B cell (primary cell): ENCODE measurements around the gene PCBP3. TPM values are rescaled to one million over a fixed set of nuclear protein-coding genes. Genes with fewer than 3 reads are reported as not detected.

Experiments
- ATAC-seq: fragments of 200-7000 bp; cut with Tn5 transposase; one replicate; pipeline ENCODE4 v1.10.0; 2021; ENCODE audit warnings: low read depth, mild to moderate bottlenecking, moderate number of reproducible peaks, moderate library complexity
- CTCF ChIA-PET: fragments of 350-600 bp; sonication (Branson Sonifier 250); formaldehyde crosslinking; loops from one replicate; lab custom pipeline; 2021; ENCODE audit warnings: antibody characterized with exemption, inconsistent platforms; lab: Charles Lee
- POLR2A ChIA-PET: fragments of 350-600 bp; sonication (Branson Sonifier 250); formaldehyde crosslinking; loops from one replicate; lab custom pipeline; 2021; ENCODE audit warnings: antibody characterized with exemption; lab: Charles Lee
- DNase-seq: peaks from one replicate; pipeline ENCODE4 v3.0.0; 2013
- H2AFZ ChIP-seq: 2 replicates; pipeline ENCODE4 v1.6.1; 2012; ENCODE audit warnings: mild to moderate bottlenecking, low read depth, low read length; ENCODE audit not compliant: insufficient read depth, poor library complexity, severe bottlenecking
- H3K27ac ChIP-seq, 2 donors: 1 replicate in 1 of 2; 2 replicates in 1 of 2; pipeline ENCODE4 v1.5.1; 2012 to 2013; ENCODE audit warnings: low read length in 2 of 2, mild to moderate bottlenecking in 2 of 2, moderate library complexity in 1 of 2
- H3K27me3 ChIP-seq, 4 experiments: fragments of 200-600 bp in 1 of 4; sonication (generic) in 1 of 4; replicated peaks in 1 of 4; 1 replicate in 2 of 4; 2 replicates in 2 of 4; pipeline versions ENCODE4 v1.6.1 to v1.7.0; 2013 to 2016; ENCODE audit warnings: low read length in 3 of 4, mild to moderate bottlenecking in 2 of 4, mixed read lengths in 1 of 4, moderate library complexity in 1 of 4; ENCODE audit not compliant: insufficient read depth in 4 of 4, control insufficient read depth in 3 of 4; ENCODE audit errors: control extremely low read depth in 1 of 4
- H3K36me3 ChIP-seq, 2 experiments: replicated peaks in 1 of 2; 1 replicate in 1 of 2; 2 replicates in 1 of 2; pipeline versions ENCODE4 v1.6.1 to v1.7.1; 2013; ENCODE audit warnings: low read length in 1 of 2; ENCODE audit not compliant: insufficient read depth in 2 of 2, control insufficient read depth in 1 of 2; ENCODE audit errors: control extremely low read depth in 1 of 2, extremely low read depth in 1 of 2
- H3K4me1 ChIP-seq, 2 donors: fragments of 200-600 bp in 1 of 2; sonication (generic) in 1 of 2; 1 replicate in 1 of 2; 2 replicates in 1 of 2; pipeline versions ENCODE4 v1.5.1 to v1.6.1; 2013 to 2017; ENCODE audit warnings: low read length in 2 of 2; ENCODE audit not compliant: control insufficient read depth in 2 of 2, insufficient read depth in 2 of 2
- H3K4me2 ChIP-seq: replicated peaks from 2 replicates; pipeline ENCODE3; 2012; ENCODE audit warnings: mild to moderate bottlenecking, low read depth, low read length; ENCODE audit not compliant: poor library complexity, severe bottlenecking
- H3K4me3 ChIP-seq, 5 experiments: fragments of 200-600 bp in 1 of 5; sonication (generic) in 1 of 5; 1 replicate in 3 of 5; 2 replicates in 2 of 5; pipeline versions ENCODE4 v1.5.1 to v1.7.0; 2011 to 2016; ENCODE audit warnings: low read length in 4 of 5, mild to moderate bottlenecking in 4 of 5, low read depth in 2 of 5, control low read depth in 1 of 5, moderate library complexity in 1 of 5; ENCODE audit not compliant: insufficient read depth in 1 of 5; ENCODE audit errors: control extremely low read depth in 1 of 5, extremely low read depth in 1 of 5
- H3K79me2 ChIP-seq: fragments of 200-600 bp; sonication (generic); one replicate; pipeline ENCODE4 v1.6.0; 2016; ENCODE audit warnings: low read length; ENCODE audit not compliant: control insufficient read depth, insufficient read depth
- H3K9ac ChIP-seq: fragments of 200-600 bp; sonication (generic); 2 replicates; pipeline ENCODE4 v1.6.1; 2017; ENCODE audit warnings: mild to moderate bottlenecking, low read length, moderate library complexity
- H3K9me3 ChIP-seq, 3 donors: one replicate each; pipeline versions ENCODE4 v1.6.1 to v1.7.1; 2013; ENCODE audit warnings: low read length in 2 of 3; ENCODE audit not compliant: control insufficient read depth in 2 of 3, insufficient read depth in 1 of 3; ENCODE audit errors: control extremely low read depth in 1 of 3
- H4K20me1 ChIP-seq: 2 replicates; pipeline ENCODE4 v1.6.0; 2012; ENCODE audit warnings: mild to moderate bottlenecking, low read length; ENCODE audit not compliant: insufficient read depth, control insufficient read depth, poor library complexity, severe bottlenecking
- H3K27ac Mint-ChIP-seq: one replicate; pipeline ENCODE4 v1.8.0; 2021; ENCODE audit warnings: mixed read lengths
- H3K27me3 Mint-ChIP-seq: one replicate; pipeline ENCODE4 v1.8.0; 2021; ENCODE audit warnings: mixed read lengths
- H3K4me1 Mint-ChIP-seq: one replicate; pipeline ENCODE4 v1.8.0; 2021; ENCODE audit warnings: mixed read lengths
- H3K4me3 Mint-ChIP-seq: one replicate; pipeline ENCODE4 v1.8.0; 2021; ENCODE audit warnings: mixed read lengths
- H3K9me3 Mint-ChIP-seq: one replicate; pipeline ENCODE4 v1.8.0; 2022; ENCODE audit warnings: mixed read lengths; ENCODE audit not compliant: insufficient read depth
- EZH2 ChIP-seq: IDR thresholded peaks from 2 replicates; pipeline ENCODE4 v1.6.1; 2012; ENCODE audit warnings: borderline replicate concordance, low read depth, mild to moderate bottlenecking, moderate library complexity, low read length; ENCODE audit not compliant: insufficient read depth, poor library complexity, severe bottlenecking
- WGBS: methylation state at CpG from one replicate; pipeline ENCODE4 v1.1.5; 2013; ENCODE audit warnings: missing lambda C conversion rate; ENCODE audit not compliant: insufficient coverage; 5-methylcytosine and 5-hydroxymethylcytosine counted together
- intact Hi-C: fragments of 100-400 bp; cut with micrococcal nuclease; formaldehyde crosslinking; loops from one replicate; pipeline ENCODE4 v1.10.0; 2022
- polyA plus RNA-seq: library from polyadenylated mRNA; depleted of rRNA; stranded (reverse); fragments of >200 nt; gene quantifications from 2 replicates; pipeline ENCODE4 v1.2.3, GENCODE V29; 2012
- total RNA-seq, 2 donors: library from RNA; stranded (reverse); fragments of 120-200 nt in 1 of 2; gene quantifications; 1 replicate in 1 of 2; 2 replicates in 1 of 2; pipeline versions ENCODE4 v1.2.3 to v1.2.4, GENCODE V29; 2013 to 2022
- TF ChIP-seq, protein P1 (sequence below): fragments of 200-600 bp; IDR thresholded peaks from one replicate; pipeline ENCODE4 v1.8.0; 2022; ENCODE audit warnings: antibody characterized with exemption, mild to moderate bottlenecking

PCBP3 gene
- total and polyA plus RNA-seq, 2 donors (not counting 1 experiment from before 2014, with no cell fraction given) = 0.45 to 2.7 TPM

- no peak overlapping the region for H2AFZ ChIP-seq
- H3K9me3 ChIP-seq = peaks cover 0 to 20% (median 2%) of the 10 kb centered on the region in 3 donors
- ChIA-PET POLR2A (no interaction called here), CTCF (no interaction called here)
- H3K27me3 Mint-ChIP-seq = peaks cover 2% of the 10 kb centered on the region
- no peak overlapping the region for H3K9ac ChIP-seq
- H3K4me1 Mint-ChIP-seq = peaks cover 13% of the 10 kb centered on the region
- no peaks in the 10 kb centered on the region for H4K20me1 ChIP-seq
- H3K36me3 ChIP-seq = no peaks in the 10 kb centered on the region
- H3K4me1 ChIP-seq = peaks cover 15 to 17% of the 10 kb centered on the region in 2 donors
- no peak overlapping the region for H3K27ac Mint-ChIP-seq
- intact Hi-C loops = no loop called here
- 96% methylated on average over 10 of the region's 11 CpGs for WGBS
- H3K9me3 Mint-ChIP-seq = peaks cover 5% of the 10 kb centered on the region
- DNase-seq (no peak), ATAC-seq (no peak)
- no peaks in the 10 kb centered on the region for H3K79me2 ChIP-seq
- H3K4me3 Mint-ChIP-seq = no peak overlapping the region
- H3K4me2 ChIP-seq = no peak overlapping the region
- H3K27me3 ChIP-seq = no peaks in the 10 kb centered on the region
- no peak overlapping the region for H3K4me3 ChIP-seq
- no peak overlapping the region for H3K27ac ChIP-seq
- TF ChIP-seq EZH2 = no peak
- TF ChIP-seq, protein P1, sequence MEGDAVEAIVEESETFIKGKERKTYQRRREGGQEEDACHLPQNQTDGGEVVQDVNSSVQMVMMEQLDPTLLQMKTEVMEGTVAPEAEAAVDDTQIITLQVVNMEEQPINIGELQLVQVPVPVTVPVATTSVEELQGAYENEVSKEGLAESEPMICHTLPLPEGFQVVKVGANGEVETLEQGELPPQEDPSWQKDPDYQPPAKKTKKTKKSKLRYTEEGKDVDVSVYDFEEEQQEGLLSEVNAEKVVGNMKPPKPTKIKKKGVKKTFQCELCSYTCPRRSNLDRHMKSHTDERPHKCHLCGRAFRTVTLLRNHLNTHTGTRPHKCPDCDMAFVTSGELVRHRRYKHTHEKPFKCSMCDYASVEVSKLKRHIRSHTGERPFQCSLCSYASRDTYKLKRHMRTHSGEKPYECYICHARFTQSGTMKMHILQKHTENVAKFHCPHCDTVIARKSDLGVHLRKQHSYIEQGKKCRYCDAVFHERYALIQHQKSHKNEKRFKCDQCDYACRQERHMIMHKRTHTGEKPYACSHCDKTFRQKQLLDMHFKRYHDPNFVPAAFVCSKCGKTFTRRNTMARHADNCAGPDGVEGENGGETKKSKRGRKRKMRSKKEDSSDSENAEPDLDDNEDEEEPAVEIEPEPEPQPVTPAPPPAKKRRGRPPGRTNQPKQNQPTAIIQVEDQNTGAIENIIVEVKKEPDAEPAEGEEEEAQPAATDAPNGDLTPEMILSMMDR = no peak
Observed at GRCh38 chr21:45830221-45830640, 186.7 kb downstream of the PCBP3 start.

DNA sequence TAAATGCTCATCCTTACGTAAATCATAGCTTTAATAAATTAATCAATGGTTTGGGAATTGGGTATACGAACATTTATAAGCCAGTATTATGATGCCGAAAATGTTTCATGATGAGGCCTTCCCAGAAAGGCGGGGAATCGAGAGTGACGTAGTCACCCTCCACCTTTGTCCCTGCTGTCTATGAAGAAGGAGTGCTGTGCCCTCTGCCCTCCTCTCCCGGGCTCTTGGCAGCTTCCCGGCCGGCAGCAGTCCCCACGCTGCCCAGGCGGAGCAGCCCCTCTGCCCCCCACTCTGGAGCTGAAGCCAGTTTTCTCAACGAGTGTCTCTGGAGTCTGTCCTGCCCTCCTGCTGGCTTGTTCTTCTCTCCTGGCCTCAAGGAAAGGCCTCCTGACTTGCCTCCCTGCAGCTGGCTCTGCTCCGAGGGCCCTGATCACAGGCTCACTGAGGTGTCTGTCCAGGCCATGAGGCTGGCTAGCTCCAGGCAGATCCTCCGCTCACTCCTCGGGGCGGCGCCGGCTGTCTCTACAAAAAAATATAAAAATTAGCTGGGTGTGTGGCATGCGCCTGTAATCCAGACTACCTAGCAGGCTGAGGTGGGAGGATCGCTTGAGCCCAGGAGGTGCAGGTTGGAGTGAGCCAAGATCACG is 187.3 kb downstream of the PCBP3 start:
- H3K36me3 ChIP-seq = no peaks in the 10 kb centered on the region

More for the DNA sequence above, 187.3 kb downstream of the PCBP3 start:
- Histone ChIP-seq H3K27me3 (no peaks in the 10 kb centered on the region), H3K4me3 (no peak overlapping the region), H3K79me2 (no peaks in the 10 kb centered on the region), H3K9ac (no peak overlapping the region), H4K20me1 (no peaks in the 10 kb centered on the region), H3K4me1 (peaks cover 15 to 17% of the 10 kb centered on the region in 2 donors), H3K4me2 (no peak overlapping the region), H3K9me3 (peaks cover 0 to 20% (median 2%) of the 10 kb centered on the region in 3 donors), H3K27ac (no peak overlapping the region), H2AFZ (no peak overlapping the region)
- H3K9me3 Mint-ChIP-seq = peaks cover 5% of the 10 kb centered on the region
- WGBS = 97% methylated on average over 10 of the region's 21 CpGs
- ChIA-PET CTCF (interaction anchor here (0.6 kb wide), 1 partner anchor 13 kb away, joined by 3 read pairs; no protein-coding TSS in a partner anchor), POLR2A (no interaction called here)
- no peaks in the 10 kb centered on the region for H3K27me3 Mint-ChIP-seq
- intact Hi-C loops = no loop called here
- H3K27ac Mint-ChIP-seq = no peak overlapping the region
- ATAC-seq (no peak), DNase-seq (no peak)
- H3K4me1 Mint-ChIP-seq = peaks cover 13% of the 10 kb centered on the region
- TF ChIP-seq, protein P1 = no peak
- TF ChIP-seq EZH2 = no peak
- H3K4me3 Mint-ChIP-seq = no peak overlapping the region
